Measurements from ENCODE around the gene PIK3CB.

DNA sequence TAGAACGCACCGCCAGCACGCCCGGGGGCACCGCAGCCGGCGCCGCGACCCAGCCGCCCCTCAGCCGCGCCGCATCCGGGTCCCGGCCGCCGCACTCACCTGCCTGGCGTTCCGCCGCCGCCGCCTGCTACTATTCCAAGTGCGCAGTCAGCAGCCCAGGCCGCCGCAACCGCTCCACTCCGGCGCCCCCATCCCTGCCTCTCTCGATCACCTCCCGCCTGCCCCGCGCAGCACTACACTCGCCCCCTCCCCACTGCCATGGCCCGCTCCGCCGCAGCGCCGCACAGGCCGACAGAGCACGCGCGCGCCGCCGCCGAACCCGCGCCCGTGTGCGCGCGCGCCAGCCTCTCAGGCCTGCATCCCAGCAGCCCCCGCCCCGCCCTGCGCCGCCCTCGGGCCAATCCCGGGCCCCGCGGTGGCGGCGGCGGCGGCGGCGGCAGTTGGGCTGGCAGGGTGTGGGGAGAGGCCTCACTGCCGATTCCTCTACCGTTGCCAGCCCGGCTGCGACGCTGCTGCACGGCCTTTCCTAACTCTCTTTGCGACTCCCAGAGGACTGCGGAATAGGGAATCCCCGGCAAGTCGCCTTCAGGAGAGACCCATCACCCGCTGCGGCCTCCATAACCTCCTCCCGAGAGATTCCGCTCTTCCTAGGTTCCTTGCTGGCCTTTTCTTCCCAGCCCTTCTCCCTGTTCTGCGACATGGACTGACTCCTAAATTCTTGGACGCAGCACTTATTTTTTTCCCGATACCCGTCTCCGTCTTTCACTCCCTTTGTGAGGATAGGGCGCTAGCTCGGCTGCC lies at the start of gene PIK3CB:
- TF ChIP-seq, protein P1, sequence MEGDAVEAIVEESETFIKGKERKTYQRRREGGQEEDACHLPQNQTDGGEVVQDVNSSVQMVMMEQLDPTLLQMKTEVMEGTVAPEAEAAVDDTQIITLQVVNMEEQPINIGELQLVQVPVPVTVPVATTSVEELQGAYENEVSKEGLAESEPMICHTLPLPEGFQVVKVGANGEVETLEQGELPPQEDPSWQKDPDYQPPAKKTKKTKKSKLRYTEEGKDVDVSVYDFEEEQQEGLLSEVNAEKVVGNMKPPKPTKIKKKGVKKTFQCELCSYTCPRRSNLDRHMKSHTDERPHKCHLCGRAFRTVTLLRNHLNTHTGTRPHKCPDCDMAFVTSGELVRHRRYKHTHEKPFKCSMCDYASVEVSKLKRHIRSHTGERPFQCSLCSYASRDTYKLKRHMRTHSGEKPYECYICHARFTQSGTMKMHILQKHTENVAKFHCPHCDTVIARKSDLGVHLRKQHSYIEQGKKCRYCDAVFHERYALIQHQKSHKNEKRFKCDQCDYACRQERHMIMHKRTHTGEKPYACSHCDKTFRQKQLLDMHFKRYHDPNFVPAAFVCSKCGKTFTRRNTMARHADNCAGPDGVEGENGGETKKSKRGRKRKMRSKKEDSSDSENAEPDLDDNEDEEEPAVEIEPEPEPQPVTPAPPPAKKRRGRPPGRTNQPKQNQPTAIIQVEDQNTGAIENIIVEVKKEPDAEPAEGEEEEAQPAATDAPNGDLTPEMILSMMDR (IDR thresholded peaks at IDR 0.05; ENCODE audit: insufficient read depth, low read length, poor library complexity, severe bottlenecking): no peak
- TF ChIP-seq EZH2phosphoT487 (conservative IDR thresholded peaks at IDR 0.05; ENCODE audit: low read length): no peak
